ENCODE data around the gene NPIPA3.
A peak's percentile ranks its signal among the peaks of the same experiment; 100 is the strongest.
"Not testable (repeated sequence)": the region's sequence is repeated elsewhere in the genome, so short reads cannot be mapped to it uniquely, and the experiment has no call there.

Gene NPIPA3

GRCh38 chr16:14703156-14704011 lies at the start of gene NPIPA3:
TSS of gene NPIPA3 (plus strand) at chr16:14703411. CDS start at chr16:14708944, 5,533 bp downstream.
- peak; percentile 20 for FAIRE-seq

GRCh38 chr16:14658063-14658462 lies 45.1 kb upstream of the NPIPA3 start:
- DNase-seq (ENCODE audit: insufficient read length, low spot score) = no peak
- FAIRE-seq = no peak

More at GRCh38 chr16:14703156-14704011, at the start of gene NPIPA3:
- not testable (repeated sequence) for DNase-seq (ENCODE audit: insufficient read length, low spot score)

DNA sequence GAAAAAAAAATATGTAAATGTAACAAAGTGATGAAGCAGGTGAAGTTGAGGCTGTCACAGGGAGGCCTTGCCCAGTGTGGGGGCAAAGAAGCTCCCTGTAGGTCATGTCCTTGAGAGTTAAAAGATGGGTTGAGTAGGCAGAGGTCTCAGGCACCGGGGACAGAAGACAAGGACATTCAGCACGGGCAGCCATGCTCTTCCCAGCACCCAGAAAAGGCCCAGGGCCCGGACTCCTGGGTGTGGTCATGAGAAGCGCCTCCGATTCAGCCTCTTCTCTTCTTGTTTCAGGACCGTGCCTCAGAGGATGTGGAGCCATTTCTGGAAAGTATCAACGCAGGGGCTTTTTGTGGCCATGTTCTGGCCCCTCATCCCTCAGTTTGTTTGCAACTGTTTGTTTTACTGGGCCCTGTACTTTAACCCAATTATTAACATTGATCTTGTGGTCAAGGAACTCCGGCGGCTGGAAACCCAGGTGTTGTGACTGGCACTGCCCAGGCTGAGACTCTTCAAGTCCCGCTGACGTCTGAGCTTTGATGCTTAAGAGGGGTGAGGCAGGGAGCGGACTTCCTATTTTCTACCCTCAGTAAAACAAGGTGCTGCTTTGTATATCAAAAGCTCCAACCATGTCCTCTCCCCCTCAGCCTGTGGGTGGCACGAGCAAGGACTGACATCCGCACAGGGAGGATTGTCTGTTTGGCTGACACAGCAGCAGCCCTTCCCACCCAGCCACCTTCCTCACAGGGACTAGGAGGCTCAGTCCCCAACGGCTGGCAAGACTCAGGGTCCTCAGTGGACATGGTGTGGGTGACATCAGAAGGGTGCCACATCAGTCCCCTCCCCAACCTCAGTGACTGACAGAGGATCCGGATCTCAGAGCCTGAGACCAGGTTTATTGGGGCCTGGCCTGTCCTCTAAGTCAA lies 35.6 kb upstream of the NPIPA3 start:
- DNase-seq (ENCODE audit: insufficient read length, low spot score) = no peak

DNA sequence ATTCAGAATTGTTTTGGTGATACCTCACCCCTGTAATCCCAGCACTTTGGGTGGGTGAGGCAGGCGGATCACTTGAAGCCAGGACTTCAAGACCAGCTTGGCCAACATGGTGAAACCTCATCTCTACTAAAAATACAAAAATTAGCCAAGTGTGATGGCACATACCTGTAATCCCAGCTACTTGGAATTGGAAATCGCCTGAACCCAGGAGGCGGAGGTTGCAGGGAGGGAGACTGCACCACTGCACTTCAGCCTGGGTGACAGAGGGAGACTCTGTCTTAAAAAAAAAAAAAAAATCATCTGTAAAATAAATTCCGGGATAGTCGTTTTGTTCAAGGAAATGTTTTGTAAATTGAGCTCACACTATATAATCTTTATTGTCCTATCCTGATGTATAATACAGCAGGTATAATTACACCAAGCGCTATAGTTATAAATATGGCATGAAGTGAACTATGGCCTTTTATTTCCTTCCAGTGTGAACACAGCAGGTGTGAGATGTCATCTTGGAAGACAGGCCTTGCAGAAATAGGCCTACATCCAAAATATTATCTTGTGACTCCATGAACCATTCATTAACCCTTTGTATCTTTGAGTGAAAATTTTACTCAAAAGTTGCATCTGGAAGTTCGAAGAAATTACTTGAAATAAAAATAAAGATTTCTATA lies 34.5 kb upstream of the NPIPA3 start:
- DNase-seq (ENCODE audit: insufficient read length, low spot score) (no peak), FAIRE-seq (no peak)

More for the DNA sequence above, 35.6 kb upstream of the NPIPA3 start:
- no peak for FAIRE-seq

- no peak for FAIRE-seq
- DNase-seq (ENCODE audit: insufficient read length, low spot score) = peak; percentile 10
Observed at GRCh38 chr16:14669776-14670175, 33.4 kb upstream of the NPIPA3 start.

DNA sequence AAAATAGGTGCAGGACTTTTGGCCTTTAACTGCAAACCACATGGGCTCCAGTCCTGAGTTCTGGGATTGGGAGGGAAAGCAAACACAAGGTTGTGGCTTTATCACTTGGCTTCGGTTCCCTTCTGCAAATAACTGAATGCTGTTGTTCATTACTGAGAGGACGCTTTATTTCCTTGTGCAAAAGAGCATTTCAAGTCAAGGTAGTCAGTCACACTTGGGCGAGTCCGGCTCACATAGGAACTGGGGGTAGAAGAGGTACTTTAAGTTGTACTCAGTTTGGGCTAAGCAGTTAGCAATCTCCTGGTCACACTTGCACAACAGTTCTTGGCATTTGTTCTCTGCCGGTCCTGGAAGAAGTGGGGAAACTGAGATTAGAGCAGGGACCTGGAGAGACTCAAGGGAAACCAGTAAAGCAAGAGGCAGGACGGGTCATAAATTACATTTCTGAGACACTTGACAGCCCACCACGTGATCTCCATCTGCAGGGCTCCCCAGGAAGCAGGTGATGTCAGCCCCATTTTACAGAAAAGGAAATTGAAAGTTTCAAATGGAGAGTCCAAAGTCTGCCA lies 30.7 kb upstream of the NPIPA3 start:
- FAIRE-seq (no peak), DNase-seq (ENCODE audit: insufficient read length, low spot score) (no peak)

GRCh38 chr16:14676633-14677032 lies 26.6 kb upstream of the NPIPA3 start:
- FAIRE-seq = no peak
- DNase-seq (ENCODE audit: insufficient read length, low spot score) = no peak

- DNase-seq (ENCODE audit: insufficient read length, low spot score) (no peak), FAIRE-seq (no peak)
Observed at GRCh38 chr16:14677627-14678026, 25.6 kb upstream of the NPIPA3 start.

DNA sequence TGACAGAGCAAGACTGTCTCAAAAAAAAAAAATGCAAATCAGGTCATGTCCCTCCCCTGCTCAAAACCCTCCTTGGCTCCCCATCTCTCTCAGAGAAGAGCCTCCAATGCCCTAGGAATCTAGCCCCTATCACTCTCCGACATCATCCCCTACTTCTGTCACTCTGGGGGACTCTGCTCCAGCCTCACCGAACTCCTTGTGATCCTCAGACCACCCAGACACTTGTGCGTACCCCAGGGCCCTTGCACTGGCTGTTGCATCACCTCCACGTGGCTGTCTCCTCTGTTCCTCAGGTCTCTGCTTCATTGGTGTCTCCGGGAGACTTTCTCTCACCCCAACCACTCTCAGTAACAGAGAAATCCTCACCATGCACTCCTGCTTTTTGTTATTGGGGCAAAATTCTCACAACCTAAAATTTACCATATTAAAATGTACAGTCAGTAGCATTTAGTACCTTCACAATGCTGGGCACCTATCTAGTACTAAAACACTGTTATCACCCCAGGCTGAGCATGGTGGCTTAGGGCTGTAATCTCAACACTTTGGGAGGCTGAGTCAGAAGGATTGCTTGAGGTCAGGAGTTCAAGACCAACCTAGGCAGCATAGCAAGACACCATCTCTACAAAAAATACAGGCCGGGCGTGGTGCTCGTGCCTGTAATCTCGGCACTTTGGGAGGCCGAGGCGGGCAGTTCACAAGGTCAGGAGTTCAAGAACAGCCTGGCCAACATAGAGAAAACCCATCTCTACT lies 24.3 kb upstream of the NPIPA3 start:
- DNase-seq (ENCODE audit: insufficient read length, low spot score) (no peak), FAIRE-seq (no peak)

GRCh38 chr16:14680396-14680795 lies 22.8 kb upstream of the NPIPA3 start:
- not testable (repeated sequence) for DNase-seq (ENCODE audit: insufficient read length, low spot score); FAIRE-seq

GRCh38 chr16:14681115-14681514 lies 22.1 kb upstream of the NPIPA3 start:
- DNase-seq (ENCODE audit: insufficient read length, low spot score) (no peak), FAIRE-seq (no peak)

DNA sequence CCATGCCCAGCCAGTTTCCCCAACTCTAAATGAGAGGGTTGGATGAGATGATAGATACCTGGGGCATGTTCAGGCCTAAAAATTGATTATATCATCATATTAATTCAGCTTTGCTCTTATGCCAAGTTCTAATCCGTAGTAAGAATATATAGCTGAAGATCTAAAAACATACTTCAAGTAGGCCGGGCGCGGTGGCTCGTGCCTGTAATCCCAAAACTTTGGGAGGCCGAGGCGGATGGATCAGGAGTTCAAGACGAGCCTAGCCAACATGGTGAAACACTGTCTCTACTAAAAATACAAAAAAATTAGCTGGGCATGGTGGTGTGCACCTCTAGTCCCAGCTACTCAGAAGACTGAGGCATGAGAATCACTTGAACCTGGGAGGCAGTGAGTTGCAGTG lies 21.1 kb upstream of the NPIPA3 start:
- FAIRE-seq (no peak), DNase-seq (ENCODE audit: insufficient read length, low spot score) (no peak)

DNA sequence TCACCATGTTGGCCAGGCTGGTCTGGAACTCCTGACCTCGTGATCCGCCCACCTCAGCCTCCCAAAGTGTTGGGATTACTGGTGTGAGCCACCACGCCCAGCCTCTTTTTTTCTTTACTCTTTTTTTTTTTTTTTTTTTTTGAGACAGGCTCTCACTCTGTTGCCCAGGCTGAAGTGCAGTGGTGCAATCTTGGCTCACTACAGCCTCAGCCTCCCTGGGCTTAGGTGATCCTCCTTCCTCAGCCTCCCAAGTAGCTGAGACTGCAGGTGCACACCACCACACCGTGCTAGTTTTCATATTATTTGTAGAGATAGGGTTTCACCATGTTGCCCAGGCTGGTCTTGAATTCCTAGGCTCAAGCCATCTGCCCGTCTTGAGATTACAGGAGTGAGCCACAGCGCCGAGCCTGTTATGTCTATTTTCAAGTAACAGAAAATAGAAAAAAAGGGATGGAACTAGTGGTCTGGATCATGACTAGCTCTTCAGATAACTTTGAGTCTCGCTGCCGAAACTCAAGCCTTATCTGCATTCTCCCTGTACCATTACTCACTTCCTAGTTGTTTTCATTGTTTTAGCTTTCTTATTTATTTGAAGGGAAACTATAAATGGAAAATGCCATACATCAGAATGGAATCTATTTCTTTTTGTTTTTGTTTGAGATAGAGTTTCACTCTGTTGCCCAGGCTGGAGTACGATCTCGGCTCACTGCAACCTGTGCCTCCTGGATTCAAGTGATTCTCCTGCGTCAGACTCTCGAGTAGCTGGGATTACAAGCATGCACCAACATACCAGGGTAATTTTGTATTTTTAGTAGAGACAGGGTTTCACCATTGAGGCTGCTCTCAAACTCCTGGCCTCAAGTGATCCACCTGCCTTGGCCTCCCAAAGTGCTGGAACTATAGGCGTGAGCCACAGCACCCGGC lies 17.1 kb upstream of the NPIPA3 start:
- FAIRE-seq = not testable (repeated sequence)

GRCh38 chr16:14694129-14694528 lies 9.1 kb upstream of the NPIPA3 start, which contains the start of gene PLA2G10:
TSS of gene PLA2G10 (minus strand) at chr16:14694308. CDS start at chr16:14694229, 79 bp downstream.
- FAIRE-seq; DNase-seq (ENCODE audit: insufficient read length, low spot score): not testable (repeated sequence)

More for the DNA sequence above, 17.1 kb upstream of the NPIPA3 start:
- DNase-seq (ENCODE audit: insufficient read length, low spot score) = not testable (repeated sequence)

DNA sequence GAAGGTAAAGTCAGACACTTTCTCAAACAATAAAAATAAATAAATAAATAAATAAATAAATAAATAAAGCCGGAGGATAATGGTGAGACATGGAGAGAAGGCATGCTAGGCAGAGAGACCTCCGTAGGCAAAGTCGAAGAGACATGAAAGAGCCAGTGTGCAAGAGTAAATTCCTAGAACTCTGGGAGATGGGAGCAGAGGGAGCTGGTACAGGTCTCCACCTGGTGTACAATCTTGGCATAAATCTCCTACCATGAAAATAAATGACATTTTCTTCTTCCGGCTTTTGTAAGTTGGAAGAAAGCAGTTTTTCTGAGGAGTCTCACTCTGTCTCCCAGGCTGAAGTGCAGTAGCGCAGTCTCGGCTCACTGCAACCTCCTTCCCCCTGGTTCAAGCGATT lies 1.4 kb upstream of the NPIPA3 start:
- FAIRE-seq; DNase-seq (ENCODE audit: insufficient read length, low spot score): not testable (repeated sequence)

DNA sequence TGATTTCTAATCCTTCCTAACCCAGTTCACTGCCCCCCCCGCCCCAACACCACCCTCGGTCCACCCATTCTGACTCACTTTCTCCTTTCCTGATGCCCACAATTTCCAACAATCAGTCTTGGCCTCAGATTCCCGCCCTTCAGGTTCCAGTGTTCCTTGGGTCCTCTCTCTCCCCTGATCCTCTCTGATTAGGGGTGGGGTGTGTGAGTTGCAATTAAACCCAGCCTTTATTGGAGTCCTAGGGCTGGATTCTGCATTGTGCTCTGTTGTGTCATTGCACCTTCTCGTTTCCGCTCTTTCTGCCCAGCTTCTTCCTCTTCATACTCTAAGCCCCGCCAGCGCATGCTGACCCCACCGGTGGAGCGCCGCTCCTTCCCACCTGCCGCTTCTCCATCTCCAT lies 539 bp upstream of the NPIPA3 start:
- FAIRE-seq; DNase-seq (ENCODE audit: insufficient read length, low spot score): not testable (repeated sequence)

DNA sequence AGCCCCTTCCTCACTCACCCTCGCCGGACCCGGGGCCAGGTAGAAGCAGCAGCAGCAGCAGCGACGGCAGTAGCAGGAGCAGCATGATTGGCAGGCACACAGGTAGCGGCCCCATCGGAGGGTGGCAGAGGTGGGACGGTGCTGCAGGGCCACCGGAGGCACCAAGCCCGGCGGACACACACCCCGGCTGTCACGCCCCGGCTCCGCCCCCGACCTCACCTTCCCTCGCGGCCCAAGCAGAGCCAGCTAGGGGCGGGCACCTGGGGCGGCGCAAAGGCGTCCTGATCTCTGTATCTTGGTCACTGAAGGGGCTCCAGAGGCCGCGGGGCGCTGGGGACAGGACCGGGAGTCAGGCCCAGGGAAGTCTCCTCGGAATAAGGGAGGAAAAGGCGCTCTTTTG lies 30.0 kb downstream of the NPIPA3 start:
- not testable (repeated sequence) for FAIRE-seq; DNase-seq (ENCODE audit: insufficient read length, low spot score)

GRCh38 chr16:14740832-14741385 lies 37.7 kb downstream of the NPIPA3 start:
- not testable (repeated sequence) for FAIRE-seq; DNase-seq (ENCODE audit: insufficient read length, low spot score)
